ENCODE results near the gene AMPH.

Gene AMPH

GRCh38 chr7:38542156-38542555, 89.0 kb downstream of the AMPH start:
- DNase-seq (ENCODE audit: low spot score), result no peak

- DNase-seq (ENCODE audit: low spot score), result no peak
Observed at GRCh38 chr7:38541440-38541839, 89.7 kb downstream of the AMPH start.

GRCh38 chr7:38539477-38540081, 91.6 kb downstream of the AMPH start:
- no peak for DNase-seq (ENCODE audit: low spot score)

- DNase-seq (ENCODE audit: low spot score), result no peak
Observed at GRCh38 chr7:38535073-38535472, 96.1 kb downstream of the AMPH start.

- DNase-seq (ENCODE audit: low spot score), result no peak
Observed at GRCh38 chr7:38525857-38526256, 105.3 kb downstream of the AMPH start.

GRCh38 chr7:38524786-38525185, 106.4 kb downstream of the AMPH start:
- no peak for DNase-seq (ENCODE audit: low spot score)

- no peak for DNase-seq (ENCODE audit: low spot score)
Observed at GRCh38 chr7:38520741-38521140, 110.4 kb downstream of the AMPH start.

- no peak for DNase-seq (ENCODE audit: low spot score)
Observed at GRCh38 chr7:38518541-38518940, 112.6 kb downstream of the AMPH start.

GRCh38 chr7:38512704-38513103, 118.5 kb downstream of the AMPH start:
- no peak for DNase-seq (ENCODE audit: low spot score)

- DNase-seq (ENCODE audit: low spot score), result no peak
Observed at GRCh38 chr7:38512291-38512690, 118.9 kb downstream of the AMPH start.

GRCh38 chr7:38507384-38507783, 123.8 kb downstream of the AMPH start:
- DNase-seq (ENCODE audit: low spot score), result no peak

GRCh38 chr7:38506756-38507155, 124.4 kb downstream of the AMPH start:
- no peak for DNase-seq (ENCODE audit: low spot score)

GRCh38 chr7:38506004-38506403, 125.2 kb downstream of the AMPH start:
- no peak for DNase-seq (ENCODE audit: low spot score)

GRCh38 chr7:38504684-38505083, 126.5 kb downstream of the AMPH start:
- DNase-seq (ENCODE audit: low spot score), result no peak

GRCh38 chr7:38502848-38503247, 128.3 kb downstream of the AMPH start:
- no peak for DNase-seq (ENCODE audit: low spot score)

- no peak for DNase-seq (ENCODE audit: low spot score)
Observed at GRCh38 chr7:38502289-38502688, 128.9 kb downstream of the AMPH start.

- DNase-seq (ENCODE audit: low spot score), result no peak
Observed at GRCh38 chr7:38492010-38492409, 139.2 kb downstream of the AMPH start.

- DNase-seq (ENCODE audit: low spot score), result no peak
Observed at GRCh38 chr7:38482521-38482920, 148.7 kb downstream of the AMPH start.

GRCh38 chr7:38481401-38481800, 149.8 kb downstream of the AMPH start:
- no peak for DNase-seq (ENCODE audit: low spot score)

- no peak for DNase-seq (ENCODE audit: low spot score)
Observed at GRCh38 chr7:38478404-38478803, 152.8 kb downstream of the AMPH start.

GRCh38 chr7:38477333-38477732, 153.8 kb downstream of the AMPH start:
- DNase-seq (ENCODE audit: low spot score), result no peak

- no peak for DNase-seq (ENCODE audit: low spot score)
Observed at GRCh38 chr7:38476764-38477163, 154.4 kb downstream of the AMPH start.

GRCh38 chr7:38465956-38466355, 165.2 kb downstream of the AMPH start:
- no peak for DNase-seq (ENCODE audit: low spot score)

Measured in HuH-7 (cell line).